Calu3 (cell line): ENCODE measurements around the gene RANBP9. TPM values are rescaled to one million over a fixed set of nuclear protein-coding genes. Genes with fewer than 3 reads are reported as not detected.
A peak's percentile ranks its signal among the peaks of the same experiment; 100 is the strongest.

Experiments
- BruUV-seq: library from RNA; stranded (reverse); fragments of 400-500 nt; replicated peaks from 2 replicates; lab custom pipeline; 2021; lab: Mats Ljungman, UMichigan
- CTCF ChIA-PET: fragments of 300-600 bp; sonication (Branson Sonifier 250); formaldehyde crosslinking; loops from one replicate; lab custom pipeline; 2022; ENCODE audit warnings: antibody characterized with exemption; lab: Charles Lee
- DNase-seq: peaks from one replicate; pipeline ENCODE4 v3.0.0; 2022
- H3K27ac Mint-ChIP-seq: one replicate; pipeline ENCODE4 v1.8.0; 2022; ENCODE audit warnings: mixed read lengths; ENCODE audit not compliant: unreplicated experiment
- H3K27me3 Mint-ChIP-seq: one replicate; pipeline ENCODE4 v1.8.0; 2022; ENCODE audit warnings: mixed read lengths; ENCODE audit not compliant: unreplicated experiment
- H3K36me3 Mint-ChIP-seq: one replicate; pipeline ENCODE4 v1.8.0; 2022; ENCODE audit warnings: mild to moderate bottlenecking, moderate library complexity, mixed read lengths; ENCODE audit not compliant: insufficient read depth, unreplicated experiment
- H3K4me1 Mint-ChIP-seq: one replicate; pipeline ENCODE4 v1.8.0; 2022; ENCODE audit warnings: mild to moderate bottlenecking, low read depth, mixed read lengths; ENCODE audit not compliant: unreplicated experiment
- H3K4me3 Mint-ChIP-seq: one replicate; pipeline ENCODE4 v1.8.0; 2022; ENCODE audit warnings: mild to moderate bottlenecking, low read depth, moderate library complexity, mixed read lengths; ENCODE audit not compliant: unreplicated experiment
- H3K9me3 Mint-ChIP-seq: one replicate; pipeline ENCODE4 v1.8.0; 2022; ENCODE audit warnings: low read depth, mixed read lengths; ENCODE audit not compliant: unreplicated experiment
- CTCF ChIP-seq: fragments of 200-600 bp; IDR thresholded peaks from one replicate; pipeline ENCODE4 v1.8.0; 2022; ENCODE audit warnings: antibody characterized with exemption; ENCODE audit not compliant: unreplicated experiment
- intact Hi-C: fragments of 100-400 bp; cut with micrococcal nuclease; formaldehyde crosslinking; loops from one replicate; pipeline ENCODE4 v1.10.0; 2022; ENCODE audit not compliant: unreplicated experiment
- total RNA-seq: library from RNA; stranded (reverse); gene quantifications from 2 replicates; pipeline ENCODE4 v1.2.3, GENCODE V29; 2022

RANBP9 gene
- total RNA-seq, 1 experiment from 2014 or later = 20.4 TPM

GRCh38 chr6:13710552-13711323 lies 897 bp downstream of the RANBP9 start:
- peak overlapping the region; percentile 74 for H3K27ac Mint-ChIP-seq
- H3K36me3 Mint-ChIP-seq = peaks cover 42% of the 10 kb centered on the region
- intact Hi-C loops = no loop called here
- no peaks in the 10 kb centered on the region for H3K27me3 Mint-ChIP-seq
- no peak for TF ChIP-seq CTCF
- CTCF ChIA-PET = no interaction called here
- no TSS peak for BruUV-seq
- DNase-seq = peak; percentile 37
- H3K9me3 Mint-ChIP-seq = no peaks in the 10 kb centered on the region
- H3K4me1 Mint-ChIP-seq = peaks cover 13% of the 10 kb centered on the region
- H3K4me3 Mint-ChIP-seq = peak overlapping the region; percentile 87

DNA sequence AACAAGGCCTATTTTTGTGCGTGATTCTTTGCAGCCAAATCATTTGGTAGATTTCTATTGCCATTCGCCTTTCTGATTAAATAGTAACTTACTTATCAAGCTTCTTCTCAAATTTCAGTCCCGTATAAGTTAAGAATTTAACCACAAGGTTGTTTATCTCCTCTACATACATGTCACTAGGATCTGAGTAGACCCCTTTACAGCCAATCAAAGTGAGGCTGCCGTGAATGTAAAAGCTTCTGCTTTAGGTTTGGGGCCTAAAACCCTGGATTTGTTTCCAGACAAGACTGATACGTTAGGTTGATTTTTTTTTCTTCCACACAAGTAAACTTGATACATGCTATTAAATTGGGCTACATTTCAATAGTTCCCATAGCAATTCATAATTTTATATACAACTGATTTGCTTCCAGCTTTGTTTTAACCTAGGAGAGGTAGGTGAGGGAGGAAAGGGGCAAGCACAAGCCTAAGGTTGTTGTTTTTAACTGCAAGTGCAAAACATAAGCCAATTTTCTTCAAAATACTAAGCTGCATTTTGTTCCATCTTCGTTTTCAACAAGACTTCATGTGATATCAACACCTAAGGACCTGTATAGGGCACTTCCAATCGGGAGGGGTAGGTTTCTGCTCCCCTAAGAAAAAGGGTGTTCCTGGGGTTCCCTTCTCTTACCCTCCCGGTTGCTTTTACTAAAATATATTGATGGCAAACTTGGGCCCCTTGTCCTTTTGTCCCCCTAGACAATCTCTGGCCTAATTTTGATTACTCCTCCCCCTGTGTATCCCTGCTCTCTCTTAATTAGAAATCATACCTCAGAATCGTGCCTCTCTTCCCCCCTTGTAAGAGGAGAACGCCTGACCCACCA lies 1.7 kb downstream of the RANBP9 start:
- no peak for TF ChIP-seq CTCF
- Mint-ChIP-seq H3K4me3 (peak overlapping the region; percentile 87), H3K27me3 (no peaks in the 10 kb centered on the region), H3K36me3 (peaks cover 42% of the 10 kb centered on the region), H3K4me1 (peaks cover 13% of the 10 kb centered on the region), H3K27ac (peak overlapping the region; percentile 74), H3K9me3 (no peaks in the 10 kb centered on the region)
- no peak for DNase-seq
- CTCF ChIA-PET = no interaction called here
- intact Hi-C loops = loop anchor here (5.0 kb wide), 1 partner anchor 48 kb away; no protein-coding TSS in a partner anchor
- BruUV-seq = TSS peak; percentile 33

- H3K27me3 Mint-ChIP-seq = no peaks in the 10 kb centered on the region
- peaks cover 42% of the 10 kb centered on the region for H3K36me3 Mint-ChIP-seq
- intact Hi-C loops = loop anchor here (5.0 kb wide), 1 partner anchor 46 kb away; no protein-coding TSS in a partner anchor
- no peak for DNase-seq
- peak overlapping the region; percentile 95 for H3K27ac Mint-ChIP-seq
- H3K9me3 Mint-ChIP-seq = no peaks in the 10 kb centered on the region
- H3K4me3 Mint-ChIP-seq = peak overlapping the region; percentile 87
- TF ChIP-seq CTCF = no peak
- H3K4me1 Mint-ChIP-seq = peaks cover 13% of the 10 kb centered on the region
- CTCF ChIA-PET = no interaction called here
- no TSS peak for BruUV-seq
Observed at GRCh38 chr6:13708736-13709135, 2.9 kb downstream of the RANBP9 start.

DNA sequence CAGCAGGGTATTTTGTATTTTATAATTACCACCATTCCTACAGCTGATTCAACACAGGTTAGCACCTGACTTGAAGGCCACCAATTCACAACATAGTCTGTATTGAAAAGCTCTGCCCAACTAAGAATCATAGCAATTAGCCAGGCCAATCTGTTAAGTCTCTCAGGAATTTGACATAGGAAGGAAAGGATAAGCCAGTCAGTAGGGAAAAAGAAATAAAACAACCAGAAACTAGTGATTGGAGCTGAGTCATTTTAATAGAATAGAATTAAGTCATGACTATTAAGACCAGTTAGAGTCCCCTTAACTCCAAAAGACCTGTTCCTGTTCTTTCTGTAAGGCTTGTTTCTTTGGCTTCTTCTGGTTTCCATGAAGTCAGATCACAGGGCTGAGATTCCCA lies 8.1 kb downstream of the RANBP9 start:
- no peak overlapping the region for H3K27ac Mint-ChIP-seq
- H3K4me3 Mint-ChIP-seq = no peak overlapping the region
- TF ChIP-seq CTCF = no peak
- peaks cover 22% of the 10 kb centered on the region for H3K4me1 Mint-ChIP-seq
- peaks cover 2% of the 10 kb centered on the region for H3K36me3 Mint-ChIP-seq
- intact Hi-C loops = no loop called here
- no peaks in the 10 kb centered on the region for H3K9me3 Mint-ChIP-seq
- no TSS peak for BruUV-seq
- CTCF ChIA-PET = no interaction called here
- H3K27me3 Mint-ChIP-seq = no peaks in the 10 kb centered on the region
- DNase-seq = no peak
